HG03354 (cell line): ENCODE results near the gene PLCD1.

Experiments
- ATAC-seq: cut with Tn5 transposase; IDR thresholded peaks from one replicate; pipeline ENCODE4 v1.9.1; 2021; ENCODE audit warnings: mild to moderate bottlenecking; ENCODE audit not compliant: unreplicated experiment, poor library complexity, severe bottlenecking

The PLCD1 gene

DNA sequence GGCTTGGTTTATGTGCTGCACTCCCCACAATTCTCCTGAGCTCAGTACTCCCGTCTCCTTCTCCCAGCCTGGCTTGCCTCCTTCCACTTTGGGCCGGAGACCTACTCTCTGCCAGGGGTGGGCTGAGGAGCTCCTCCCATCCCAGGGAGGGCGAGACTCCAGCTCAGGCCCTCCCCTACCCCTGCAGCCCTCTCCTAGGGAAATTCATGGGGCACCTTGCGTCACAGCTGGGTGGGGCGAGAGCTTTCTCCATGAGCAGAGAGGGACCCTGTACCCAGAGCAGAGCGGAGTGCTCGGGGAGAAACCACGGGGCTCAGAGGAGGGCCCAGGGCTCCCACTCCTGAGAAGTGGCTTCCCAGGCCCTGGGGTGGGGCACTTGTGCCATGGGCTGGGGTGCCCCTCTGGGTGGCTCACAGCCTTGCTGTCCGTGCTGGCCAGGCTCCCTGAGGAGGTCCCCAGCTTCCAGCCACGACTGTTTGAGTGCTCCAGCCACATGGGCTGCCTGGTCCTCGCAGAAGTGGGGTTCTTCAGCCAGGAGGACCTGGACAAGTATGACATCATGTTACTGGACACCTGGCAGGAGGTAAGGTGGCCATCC is 25.5 kb downstream of the PLCD1 start:
- no peak for ATAC-seq

DNA sequence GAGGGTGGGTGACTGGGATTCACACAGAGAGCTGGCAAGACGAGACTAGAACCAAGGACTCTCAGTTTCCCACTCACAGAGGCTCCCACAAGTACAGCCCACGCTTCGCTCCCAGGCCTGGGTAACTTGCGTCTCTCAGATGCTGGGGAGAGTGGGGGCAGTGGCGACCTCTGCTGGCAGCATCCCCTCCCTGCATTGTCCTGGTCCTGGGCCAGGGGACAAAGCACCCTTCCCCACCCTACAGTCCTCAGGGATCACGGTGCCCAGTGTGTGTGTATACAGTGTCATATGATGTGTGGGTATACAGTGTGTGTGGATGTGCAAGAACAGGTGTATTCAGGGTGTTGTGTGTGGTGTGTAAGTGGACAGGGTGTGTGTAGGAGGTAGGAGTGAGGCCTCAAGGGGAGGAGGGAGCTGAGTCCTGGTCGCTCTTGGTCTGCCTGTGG is 26.0 kb downstream of the PLCD1 start:
- no peak for ATAC-seq

DNA sequence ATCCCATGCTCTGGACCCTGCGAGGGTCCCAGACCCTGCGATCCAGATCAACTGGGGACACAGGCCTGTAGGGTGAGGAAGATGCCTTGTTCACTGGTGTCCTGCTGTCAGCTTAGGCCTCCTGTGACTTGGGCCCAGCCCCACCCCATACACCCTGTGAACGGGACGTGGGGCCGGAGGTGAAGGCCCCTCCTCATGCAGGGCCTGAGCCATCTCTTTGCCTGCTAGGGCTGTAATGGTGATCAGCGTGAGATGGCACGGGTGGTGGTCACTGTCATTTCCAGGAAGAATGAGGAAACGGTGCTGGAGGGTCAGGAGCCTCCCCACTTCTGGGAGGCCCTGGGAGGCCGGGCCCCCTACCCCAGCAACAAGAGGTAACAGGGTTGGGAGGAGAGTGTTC is 26.5 kb downstream of the PLCD1 start:
- ATAC-seq = no peak

DNA sequence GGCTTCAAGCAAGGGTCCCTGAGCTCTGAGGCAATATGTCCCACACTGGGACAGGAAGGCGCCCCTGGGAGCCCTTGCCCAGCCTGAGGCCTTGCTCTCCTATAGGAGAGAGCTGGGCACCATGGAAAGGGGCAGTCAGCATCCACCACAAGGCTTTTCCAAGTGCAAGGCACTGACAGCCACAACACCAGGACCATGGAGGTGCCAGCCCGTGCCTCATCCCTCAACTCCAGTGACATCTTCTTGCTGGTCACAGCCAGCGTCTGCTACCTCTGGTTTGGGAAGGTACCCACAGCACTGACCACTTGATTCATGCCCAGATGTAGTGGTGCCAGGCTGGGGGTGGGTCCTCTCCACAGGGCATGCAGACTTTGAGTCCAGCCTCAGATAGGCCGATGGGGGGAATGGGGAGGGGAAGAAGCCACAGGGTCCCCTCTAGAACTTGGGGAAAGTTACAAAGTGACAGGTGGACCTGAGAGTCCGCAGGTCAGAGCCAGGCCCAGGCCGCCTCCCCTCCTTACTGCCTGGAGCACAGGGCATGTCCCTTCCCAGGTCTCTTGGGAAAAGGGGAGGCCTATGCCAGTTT is 27.1 kb downstream of the PLCD1 start:
- no peak for ATAC-seq

DNA sequence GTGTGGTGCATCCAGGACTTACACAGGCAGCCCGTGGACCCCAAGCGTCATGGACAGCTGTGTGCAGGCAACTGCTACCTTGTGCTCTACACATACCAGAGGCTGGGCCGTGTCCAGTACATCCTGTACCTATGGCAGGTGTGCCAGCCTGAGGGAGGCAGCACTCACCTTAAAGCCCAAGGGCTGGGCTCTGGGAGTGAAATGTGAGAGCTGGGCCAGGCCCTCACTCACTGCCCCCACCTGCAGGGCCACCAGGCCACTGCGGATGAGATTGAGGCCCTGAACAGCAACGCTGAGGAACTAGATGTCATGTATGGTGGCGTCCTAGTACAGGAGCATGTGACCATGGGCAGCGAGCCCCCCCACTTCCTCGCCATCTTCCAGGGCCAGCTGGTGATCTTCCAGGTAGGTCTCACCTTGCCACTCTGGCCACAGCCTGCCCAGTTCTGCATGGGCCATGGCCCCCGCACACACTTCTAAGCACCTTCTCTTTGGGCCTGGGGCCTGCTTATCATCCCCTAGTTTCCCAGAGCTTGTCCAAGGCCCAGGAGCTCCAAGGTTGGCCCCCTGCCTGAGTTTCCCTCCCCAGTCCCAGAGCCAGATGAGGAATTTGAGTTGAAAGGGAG is 27.9 kb downstream of the PLCD1 start:
- no peak for ATAC-seq

DNA sequence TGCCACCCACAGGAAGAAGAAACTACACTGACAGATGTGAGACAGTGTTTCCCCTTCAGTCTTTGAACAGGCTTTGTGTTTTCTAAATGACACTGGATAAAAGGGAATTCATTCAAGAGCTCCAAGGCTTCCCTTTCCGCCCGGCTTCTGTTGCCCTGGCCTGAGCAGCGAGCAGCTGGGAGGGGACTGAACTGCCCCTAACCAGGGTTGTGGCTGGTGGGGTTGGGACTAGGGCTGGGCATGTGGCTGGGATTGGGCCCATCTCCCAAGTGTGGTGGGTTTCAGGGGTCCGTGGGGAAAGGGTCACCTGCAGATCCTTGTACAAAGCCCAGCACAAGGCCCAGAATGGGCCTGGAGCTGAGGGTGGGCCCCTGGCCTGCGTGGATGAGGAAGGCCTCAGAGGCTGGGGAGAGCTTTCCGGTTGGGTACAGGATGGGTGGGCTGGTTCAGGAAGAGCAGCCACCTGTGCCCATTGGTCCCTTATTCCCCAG is 28.4 kb downstream of the PLCD1 start:
- ATAC-seq = no peak

DNA sequence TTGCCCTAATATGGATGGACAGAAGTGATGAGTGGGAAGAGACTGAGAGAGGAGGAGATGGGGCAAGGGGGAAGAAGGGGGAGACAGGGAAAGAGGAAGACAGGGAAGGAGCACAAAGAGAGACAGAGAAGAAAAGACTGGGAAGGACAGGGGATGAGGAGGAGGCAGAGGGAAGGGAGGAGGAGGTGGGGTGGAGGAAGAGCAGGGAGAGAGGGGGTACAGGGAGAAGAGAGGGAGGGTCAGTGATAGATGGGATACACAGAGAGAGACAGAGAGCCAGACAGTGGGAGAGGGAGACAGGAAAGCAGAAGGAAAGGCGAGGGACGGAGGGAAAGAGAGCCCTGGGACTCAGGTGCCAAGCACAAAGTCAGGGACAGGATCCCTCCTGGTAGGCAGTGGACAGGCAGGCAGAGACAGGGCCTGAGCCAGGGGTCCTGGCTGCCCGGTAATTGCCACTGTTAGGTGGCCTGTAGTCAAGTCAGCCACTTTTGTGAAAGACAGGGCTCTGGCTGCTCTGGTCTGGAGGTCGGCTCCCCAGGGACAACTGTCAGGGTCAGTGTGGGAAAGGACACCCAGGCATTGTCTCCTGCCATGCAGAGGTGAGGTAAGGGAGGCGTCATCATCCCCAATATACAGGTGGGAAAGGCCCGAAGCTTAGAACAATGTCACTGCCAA is 29.1 kb downstream of the PLCD1 start:
- ATAC-seq = no peak

DNA sequence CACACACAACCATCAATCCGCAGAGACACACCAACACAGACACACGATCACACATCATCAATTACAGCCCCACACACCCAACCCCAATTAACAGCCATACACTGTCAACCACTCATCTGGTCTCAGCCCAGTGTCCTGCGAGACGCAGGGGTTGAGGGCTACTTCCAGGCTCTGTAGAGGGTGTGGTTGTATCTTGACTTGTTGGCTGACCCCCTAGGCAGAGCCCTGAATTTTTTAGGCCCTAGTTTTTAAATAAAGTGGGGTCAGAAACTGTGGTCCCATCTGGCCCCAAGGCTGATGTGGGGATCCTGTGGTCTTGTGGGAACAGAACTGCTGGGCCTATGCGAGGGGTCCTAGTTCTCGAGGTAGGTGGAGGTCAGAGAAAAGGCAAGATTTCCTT is 29.6 kb downstream of the PLCD1 start:
- ATAC-seq = no peak

DNA sequence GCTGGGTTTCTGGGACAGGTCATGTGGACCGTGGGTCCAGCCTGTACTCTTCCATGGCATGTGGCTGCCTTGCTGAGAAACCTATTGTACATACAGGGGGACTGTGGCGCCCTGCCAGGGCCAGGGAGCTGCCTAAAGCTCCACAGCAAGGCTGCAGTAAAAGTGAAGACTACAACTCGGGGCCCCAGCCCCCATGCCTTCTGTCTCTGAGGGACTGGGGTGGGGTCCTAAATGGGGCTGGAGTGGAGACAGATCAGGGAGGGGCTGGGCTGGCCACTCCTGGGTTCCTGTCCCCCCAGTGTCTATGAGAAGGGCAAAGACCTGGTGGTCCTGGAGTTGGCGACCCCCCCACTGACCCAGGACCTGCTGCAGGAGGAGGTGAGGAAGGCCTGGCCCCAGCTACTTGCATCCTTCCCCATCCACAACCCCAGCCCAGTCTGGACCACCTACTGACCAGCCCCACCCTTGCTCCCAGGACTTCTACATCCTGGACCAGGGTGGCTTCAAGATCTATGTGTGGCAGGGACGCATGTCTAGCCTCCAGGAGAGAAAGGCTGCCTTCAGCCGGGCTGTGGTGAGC is 31.6 kb downstream of the PLCD1 start:
- no peak for ATAC-seq

DNA sequence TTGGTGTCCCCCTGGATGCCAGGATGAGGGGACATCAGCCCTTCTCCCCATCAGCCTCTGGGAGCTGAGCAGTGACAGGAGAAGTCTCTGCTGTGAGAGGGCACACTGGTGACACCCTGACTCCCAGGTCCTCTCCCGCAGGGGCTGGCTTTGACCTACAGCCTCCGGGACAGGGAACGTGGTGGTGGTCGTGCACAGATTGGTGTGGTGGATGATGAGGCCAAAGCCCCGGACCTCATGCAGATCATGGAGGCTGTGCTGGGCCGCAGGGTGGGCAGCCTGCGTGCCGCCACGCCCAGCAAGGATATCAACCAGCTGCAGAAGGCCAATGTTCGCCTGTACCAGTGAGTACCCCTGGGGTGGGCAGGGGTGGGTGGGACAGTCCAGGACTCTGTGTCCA is 32.1 kb downstream of the PLCD1 start:
- no peak for ATAC-seq

DNA sequence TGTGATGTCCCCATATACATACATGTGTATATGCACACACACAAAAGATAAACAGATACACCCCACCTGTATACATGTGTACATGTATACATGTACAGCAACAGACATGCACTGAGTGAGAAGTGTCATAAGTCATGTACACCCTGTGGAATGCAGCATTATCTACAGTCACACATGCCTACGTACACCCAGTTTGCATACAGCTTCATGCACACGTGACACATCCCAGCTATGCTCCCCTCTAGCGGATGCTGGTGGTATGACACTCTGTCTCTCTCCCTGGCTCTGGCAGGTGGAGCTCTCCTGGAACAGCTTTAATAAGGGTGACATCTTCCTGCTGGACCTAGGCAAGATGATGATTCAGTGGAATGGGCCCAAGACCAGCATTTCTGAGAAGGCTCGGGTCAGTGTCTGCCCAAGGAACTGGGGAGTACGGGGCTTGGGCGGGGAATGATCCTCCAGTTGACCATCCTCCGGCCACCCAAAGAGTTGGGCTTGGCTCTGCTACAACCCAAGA is 32.6 kb downstream of the PLCD1 start:
- peak; percentile 62 for ATAC-seq

DNA sequence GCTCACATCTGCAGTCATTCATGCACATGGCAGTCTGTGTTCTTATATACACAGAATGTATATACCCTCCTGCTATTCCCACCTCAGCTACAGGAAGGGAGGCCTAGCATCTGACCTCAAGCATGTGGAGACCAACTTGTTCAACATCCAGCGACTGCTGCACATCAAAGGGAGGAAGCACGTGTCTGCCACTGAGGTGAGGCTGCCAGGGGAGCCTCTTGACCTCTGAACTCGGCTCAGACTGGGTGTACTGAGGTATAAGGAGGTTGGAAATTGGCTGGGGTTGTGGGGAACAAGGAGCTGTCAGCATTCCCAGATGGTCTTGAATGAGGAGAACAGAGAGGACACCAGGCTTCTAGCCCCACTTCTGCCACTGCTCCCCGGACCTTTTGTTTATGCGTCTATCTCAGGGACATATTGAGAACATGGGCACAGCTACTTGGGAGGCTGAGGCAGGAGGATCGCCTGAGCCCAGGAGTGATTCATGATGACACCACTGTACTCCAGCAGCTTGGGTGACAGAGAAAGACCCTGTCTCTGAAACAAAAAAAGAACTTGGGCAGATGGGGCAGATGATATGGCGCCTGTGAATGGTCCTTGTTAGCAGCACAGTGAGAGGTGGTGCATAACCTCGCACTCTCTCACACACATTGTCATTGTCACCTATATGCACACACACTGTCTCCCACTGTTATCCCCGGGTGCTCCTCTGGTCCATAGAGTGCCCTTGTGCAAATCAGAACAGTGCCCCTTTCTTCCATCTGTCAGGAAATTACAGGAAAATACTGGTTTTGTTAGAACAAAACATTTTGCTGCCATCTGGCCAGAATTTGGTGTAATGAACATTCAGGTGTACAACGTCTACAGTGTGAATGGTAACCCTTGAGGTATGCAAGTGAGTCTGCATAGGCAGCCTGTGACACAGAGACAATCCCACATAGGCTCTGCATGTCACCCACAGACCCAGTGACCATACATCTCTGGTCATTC is 33.5 kb downstream of the PLCD1 start:
- ATAC-seq = no peak

DNA sequence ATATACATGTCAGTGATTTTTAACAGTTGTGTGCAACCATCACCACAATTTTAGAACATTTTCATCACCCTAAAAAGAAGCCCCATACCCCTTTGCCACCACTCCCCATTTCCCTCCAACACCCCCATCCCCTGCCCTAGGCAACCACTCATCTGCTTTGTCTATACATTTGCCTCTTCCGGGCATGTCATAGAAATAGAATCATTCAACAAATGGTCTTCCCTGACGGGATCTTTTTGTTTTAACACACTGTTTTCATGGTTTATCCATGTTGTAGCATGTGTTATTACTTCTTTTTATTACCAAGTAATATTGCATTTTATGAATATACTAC is 34.8 kb downstream of the PLCD1 start:
- ATAC-seq = no peak

DNA sequence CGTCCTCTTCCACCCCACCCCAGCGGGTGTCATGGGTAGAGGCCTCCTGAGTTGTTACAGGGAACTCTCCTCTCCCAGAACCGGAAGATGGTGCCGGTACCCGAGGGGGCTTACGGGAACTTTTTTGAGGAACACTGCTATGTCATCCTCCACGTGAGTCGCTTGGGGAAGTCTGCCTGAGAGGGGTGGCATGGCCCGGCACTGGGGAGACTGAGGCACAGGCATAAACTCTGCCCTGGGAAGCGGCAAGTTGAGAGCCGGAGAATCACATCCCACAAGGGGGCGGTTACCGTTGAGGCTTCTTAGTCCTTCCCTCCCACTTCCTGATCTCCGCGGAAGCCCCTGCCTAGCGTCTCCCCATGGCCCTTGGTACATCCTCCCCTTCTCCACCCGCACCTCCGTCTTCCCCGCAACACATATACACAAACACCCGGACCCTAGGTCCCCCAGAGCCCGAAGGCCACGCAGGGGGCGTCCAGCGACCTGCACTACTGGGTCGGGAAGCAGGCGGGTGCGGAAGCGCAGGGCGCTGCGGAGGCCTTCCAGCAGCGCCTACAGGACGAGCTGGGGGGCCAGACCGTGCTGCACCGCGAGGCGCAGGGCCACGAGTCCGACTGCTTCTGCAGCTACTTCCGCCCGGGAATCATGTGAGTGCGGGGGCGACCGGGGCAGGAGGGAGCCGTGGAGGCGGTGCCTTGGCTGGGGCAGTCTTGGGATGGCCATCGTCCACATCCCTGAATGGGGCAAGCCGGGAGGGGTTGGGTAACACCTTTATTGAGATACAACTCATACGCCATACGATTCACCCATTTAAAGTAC is 35.4 kb downstream of the PLCD1 start:
- ATAC-seq = peak; percentile 63

DNA sequence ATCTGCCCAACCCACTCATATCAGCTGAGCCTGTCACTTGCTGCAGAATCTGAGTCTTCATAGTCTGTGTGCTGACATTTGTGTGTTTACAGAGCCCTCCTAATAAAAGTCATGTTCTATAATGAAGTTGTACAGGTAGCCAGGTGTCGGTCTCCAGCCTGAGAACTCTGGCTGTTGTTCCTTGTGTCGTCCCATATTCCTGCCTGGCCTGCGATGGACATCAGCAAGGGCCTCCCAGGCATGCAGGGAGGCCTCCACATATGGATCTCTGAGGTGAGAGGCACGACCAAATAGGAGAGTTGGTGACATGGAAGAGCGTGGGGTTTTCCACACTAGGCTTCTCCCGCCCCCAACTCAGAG is 36.0 kb downstream of the PLCD1 start:
- ATAC-seq = no peak

DNA sequence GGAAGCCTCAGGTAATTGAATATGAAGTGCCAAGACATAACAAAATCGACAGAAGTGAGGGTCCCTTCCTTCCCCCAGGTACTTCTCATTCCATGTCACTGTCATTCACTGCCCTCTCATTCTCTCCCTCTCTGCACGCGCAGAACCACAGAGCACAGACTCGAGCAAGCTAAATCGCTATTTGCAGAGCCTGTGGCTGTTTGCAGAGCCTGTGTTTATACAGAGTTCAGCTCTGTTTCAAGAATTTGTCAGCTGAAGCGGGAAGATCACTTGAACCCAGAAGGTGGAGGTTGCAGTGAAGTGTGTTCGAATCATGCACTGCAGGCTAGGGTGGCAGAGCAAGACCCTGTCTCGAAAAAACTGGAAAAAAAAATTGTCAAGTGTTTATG is 36.4 kb downstream of the PLCD1 start:
- ATAC-seq = no peak

DNA sequence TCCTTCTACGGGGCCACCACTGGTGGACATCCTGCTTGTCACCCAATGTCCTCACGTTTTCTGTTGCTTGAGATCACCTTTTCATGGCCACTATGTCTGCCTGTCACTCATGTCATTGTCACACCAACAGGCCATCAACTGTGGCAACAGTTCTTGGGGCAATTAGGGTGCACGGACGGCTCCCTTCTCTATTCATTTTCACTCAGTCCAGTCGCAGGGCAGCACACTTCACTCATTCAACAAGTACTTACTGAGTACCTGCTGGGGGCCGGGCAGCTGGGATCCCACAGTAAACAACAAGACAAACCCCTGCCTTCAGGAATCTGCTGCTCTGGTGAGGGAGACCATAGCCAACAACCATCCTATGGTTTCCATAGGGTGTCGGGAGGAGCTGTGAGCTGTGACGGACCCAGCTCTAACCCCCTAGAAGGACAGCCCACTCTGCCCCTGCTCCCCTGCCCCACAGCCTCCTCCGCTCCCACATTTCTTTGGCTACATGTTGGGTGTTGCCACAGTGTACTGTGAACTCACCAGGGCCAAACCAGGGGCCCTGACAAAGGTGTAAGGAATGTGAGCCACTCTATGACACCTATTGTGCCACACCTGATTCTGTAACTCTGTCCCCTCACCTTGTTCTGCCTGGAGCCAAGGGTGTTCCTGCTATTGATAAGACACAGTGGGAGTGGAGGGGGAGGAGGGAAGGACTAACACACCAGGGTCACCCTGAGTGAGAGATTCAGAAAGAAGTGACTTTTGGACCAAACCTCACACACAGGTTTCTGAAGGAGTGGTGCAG is 37.0 kb downstream of the PLCD1 start:
- no peak for ATAC-seq

DNA sequence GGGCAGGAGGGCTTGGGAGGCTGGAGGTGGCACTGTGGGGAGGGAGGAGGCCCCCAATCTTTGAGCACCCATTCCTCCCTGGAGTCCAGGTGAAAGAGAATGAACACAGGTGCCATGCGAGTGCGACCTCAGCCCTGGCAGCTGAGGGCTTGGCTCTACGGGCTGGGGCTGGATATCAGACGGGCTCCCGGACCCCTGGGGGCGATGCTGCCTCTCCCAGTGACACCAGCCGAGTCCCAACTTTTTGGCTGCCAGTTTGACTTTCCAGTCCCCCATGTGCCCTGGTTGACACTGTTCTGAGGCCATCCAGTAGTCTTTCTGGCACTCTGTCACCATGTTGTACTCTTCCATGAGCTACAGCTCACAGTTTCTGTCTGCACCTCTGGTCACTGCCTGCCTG is 37.6 kb downstream of the PLCD1 start:
- no peak for ATAC-seq
